H9 (cell line): Measurements from ENCODE around the gene GPS1. TPM values are rescaled to one million over a fixed set of nuclear protein-coding genes. Genes with fewer than 3 reads are reported as not detected.

ENCODE experiments used
- DNase-seq: peaks from one replicate; pipeline ENCODE4 v3.0.0-alpha.2; 2017
- H2AFZ ChIP-seq: one replicate; pipeline ENCODE4 v1.6.1; 2013; ENCODE audit warnings: mild to moderate bottlenecking, low read length, control low read depth, moderate library complexity
- H2AK5ac ChIP-seq: 2 replicates; pipeline ENCODE4 v1.6.1; 2013; ENCODE audit warnings: low read length, control low read depth, mixed read lengths; ENCODE audit not compliant: insufficient read length
- H2BK120ac ChIP-seq: one replicate; pipeline ENCODE4 v1.6.1; 2013; ENCODE audit warnings: low read depth, mild to moderate bottlenecking, low read length, control low read depth, inconsistent platforms; ENCODE audit not compliant: poor library complexity, severe bottlenecking
- H2BK12ac ChIP-seq: 2 replicates; pipeline ENCODE4 v1.6.1; 2013; ENCODE audit warnings: low read length, control low read depth, mixed read lengths, low read depth; ENCODE audit not compliant: insufficient read length
- H2BK15ac ChIP-seq: 2 replicates; pipeline ENCODE4 v1.6.1; 2013; ENCODE audit warnings: low read depth, low read length, control low read depth
- H2BK20ac ChIP-seq: one replicate; pipeline ENCODE4 v1.6.1; 2013; ENCODE audit warnings: low read depth, mild to moderate bottlenecking, low read length, control low read depth, inconsistent platforms; ENCODE audit not compliant: poor library complexity, severe bottlenecking
- H2BK5ac ChIP-seq: 2 replicates; pipeline ENCODE4 v1.6.1; 2013; ENCODE audit warnings: low read length, control low read depth, mixed read lengths; ENCODE audit not compliant: insufficient read length
- H3K14ac ChIP-seq: 2 replicates; pipeline ENCODE4 v1.6.1; 2013; ENCODE audit warnings: low read length, control low read depth; ENCODE audit not compliant: insufficient read depth
- H3K18ac ChIP-seq: 2 replicates; pipeline ENCODE4 v1.6.1; 2013; ENCODE audit warnings: low read depth, mild to moderate bottlenecking, mixed read lengths, low read length, control low read depth; ENCODE audit not compliant: insufficient read length
- H3K23ac ChIP-seq: 2 replicates; pipeline ENCODE4 v1.6.1; 2013; ENCODE audit warnings: low read length, control low read depth, mixed read lengths, low read depth; ENCODE audit not compliant: insufficient read length
- H3K23me2 ChIP-seq: 2 replicates; pipeline ENCODE4 v1.6.1; 2013; ENCODE audit warnings: low read depth, mild to moderate bottlenecking, mixed read lengths, low read length, control low read depth; ENCODE audit not compliant: insufficient read length, poor library complexity, severe bottlenecking
- H3K27ac ChIP-seq: 2 replicates; pipeline ENCODE4 v1.5.1; 2013; ENCODE audit warnings: low read length, control low read depth, mixed read lengths, low read depth; ENCODE audit not compliant: insufficient read length
- H3K27me3 ChIP-seq: 2 replicates; pipeline ENCODE4 v1.6.1; 2013; ENCODE audit warnings: low read length, control low read depth, inconsistent platforms; ENCODE audit not compliant: insufficient read depth
- H3K4ac ChIP-seq: 2 replicates; pipeline ENCODE4 v1.6.1; 2013; ENCODE audit warnings: low read depth, mild to moderate bottlenecking, control low read depth, inconsistent platforms, low read length, moderate library complexity
- H3K4me1 ChIP-seq: 2 replicates; pipeline ENCODE4 v1.6.1; 2013; ENCODE audit warnings: low read length, control low read depth, inconsistent platforms; ENCODE audit not compliant: insufficient read depth
- H3K4me2 ChIP-seq: 2 replicates; pipeline ENCODE4 v1.6.1; 2013; ENCODE audit warnings: low read length, control low read depth, mixed read lengths; ENCODE audit not compliant: insufficient read length, insufficient read depth
- H3K56ac ChIP-seq: 2 replicates; pipeline ENCODE4 v1.6.1; 2013; ENCODE audit warnings: low read depth, mild to moderate bottlenecking, mixed read lengths, low read length, control low read depth; ENCODE audit not compliant: insufficient read length
- H3K79me1 ChIP-seq: 2 replicates; pipeline ENCODE4 v1.6.1; 2013; ENCODE audit warnings: low read depth, mild to moderate bottlenecking, moderate library complexity, low read length, control low read depth, inconsistent platforms; ENCODE audit not compliant: insufficient read depth, poor library complexity, severe bottlenecking
- H3K79me2 ChIP-seq: 2 replicates; pipeline ENCODE4 v1.6.1; 2013; ENCODE audit warnings: low read length, control low read depth, inconsistent platforms; ENCODE audit not compliant: insufficient read depth
- H3K9ac ChIP-seq: 2 replicates; pipeline ENCODE4 v1.6.1; 2013; ENCODE audit warnings: low read length, control low read depth, mixed read lengths; ENCODE audit not compliant: insufficient read length; ENCODE audit errors: extremely low read depth
- H3K9me3 ChIP-seq: one replicate; pipeline ENCODE4 v1.6.1; 2013; ENCODE audit warnings: low read depth, low read length, inconsistent platforms; ENCODE audit not compliant: control insufficient read depth
- H3T11ph ChIP-seq: one replicate; pipeline ENCODE4 v1.6.1; 2013; ENCODE audit warnings: mild to moderate bottlenecking, low read length, control low read depth, inconsistent platforms
- H4K20me1 ChIP-seq: one replicate; pipeline ENCODE4 v1.6.1; 2013; ENCODE audit not compliant: control insufficient read depth, insufficient read length, insufficient read depth
- H4K5ac ChIP-seq: 2 replicates; pipeline ENCODE4 v1.6.1; 2013; ENCODE audit warnings: low read depth, mild to moderate bottlenecking, mixed read lengths, low read length, control low read depth; ENCODE audit not compliant: insufficient read length
- H4K8ac ChIP-seq: replicated peaks from 2 replicates; pipeline ENCODE4 v1.6.1; 2013; ENCODE audit warnings: low read length, control low read depth, mixed read lengths, low read depth; ENCODE audit not compliant: insufficient read length
- H4K91ac ChIP-seq: 2 replicates; pipeline ENCODE4 v1.6.1; 2013; ENCODE audit warnings: low read depth, mild to moderate bottlenecking, moderate library complexity, mixed read lengths, low read length, control low read depth; ENCODE audit not compliant: insufficient read length
- H3K27ac Mint-ChIP-seq, 3 experiments: 2 replicates in 2 of 3; 3 replicates in 1 of 3; pipeline ENCODE4 v1.8.0; 2020 to 2021; ENCODE audit warnings: mixed read lengths in 3 of 3, mild to moderate bottlenecking in 1 of 3, moderate library complexity in 1 of 3
- H3K27me3 Mint-ChIP-seq: 2 replicates; pipeline ENCODE4 v1.8.0; 2021; ENCODE audit warnings: low read depth, mild to moderate bottlenecking, moderate library complexity, mixed read lengths
- H3K36me3 Mint-ChIP-seq, 3 experiments: 2 replicates in 2 of 3; 3 replicates in 1 of 3; pipeline ENCODE4 v1.8.0; 2020 to 2021; ENCODE audit warnings: low read depth in 3 of 3, mixed read lengths in 3 of 3; ENCODE audit not compliant: insufficient read depth in 1 of 3
- H3K4me1 Mint-ChIP-seq, 2 experiments: 2 replicates each; pipeline ENCODE4 v1.8.0; 2020; ENCODE audit warnings: mixed read lengths in 2 of 2
- H3K4me3 Mint-ChIP-seq, 2 experiments: 2 replicates in 1 of 2; 3 replicates in 1 of 2; pipeline ENCODE4 v1.8.0; 2020 to 2021; ENCODE audit warnings: mild to moderate bottlenecking in 2 of 2, mixed read lengths in 2 of 2, moderate library complexity in 1 of 2
- H3K9me3 Mint-ChIP-seq, 2 experiments: 2 replicates in 1 of 2; 3 replicates in 1 of 2; pipeline ENCODE4 v1.8.0; 2020; ENCODE audit warnings: mild to moderate bottlenecking in 2 of 2, mixed read lengths in 2 of 2, moderate library complexity in 1 of 2
- WGBS: extraction: QIAGEN DNeasy Blood & Tissue Kit; methylation state at CpG from one replicate; pipeline ENCODE4 v1.1.7; 2013; ENCODE audit warnings: missing lambda C conversion rate, low lambda C conversion rate, mixed read lengths; ENCODE audit not compliant: insufficient read length; ENCODE audit errors: extremely low coverage; 5-methylcytosine and 5-hydroxymethylcytosine counted together
- total RNA-seq: library from RNA; stranded (reverse); gene quantifications from 2 replicates; pipeline ENCODE4 v1.2.1, GENCODE V29; 2021
- TF ChIP-seq, protein P1 (sequence below): fragments of 200-600 bp; sonication (generic); conservative IDR thresholded peaks from 3 replicates; pipeline ENCODE4 v1.8.0; 2021; ENCODE audit warnings: antibody characterized with exemption, mild to moderate bottlenecking

The GPS1 gene
- total RNA-seq, 1 experiment from 2014 or later, result 164 TPM

DNA sequence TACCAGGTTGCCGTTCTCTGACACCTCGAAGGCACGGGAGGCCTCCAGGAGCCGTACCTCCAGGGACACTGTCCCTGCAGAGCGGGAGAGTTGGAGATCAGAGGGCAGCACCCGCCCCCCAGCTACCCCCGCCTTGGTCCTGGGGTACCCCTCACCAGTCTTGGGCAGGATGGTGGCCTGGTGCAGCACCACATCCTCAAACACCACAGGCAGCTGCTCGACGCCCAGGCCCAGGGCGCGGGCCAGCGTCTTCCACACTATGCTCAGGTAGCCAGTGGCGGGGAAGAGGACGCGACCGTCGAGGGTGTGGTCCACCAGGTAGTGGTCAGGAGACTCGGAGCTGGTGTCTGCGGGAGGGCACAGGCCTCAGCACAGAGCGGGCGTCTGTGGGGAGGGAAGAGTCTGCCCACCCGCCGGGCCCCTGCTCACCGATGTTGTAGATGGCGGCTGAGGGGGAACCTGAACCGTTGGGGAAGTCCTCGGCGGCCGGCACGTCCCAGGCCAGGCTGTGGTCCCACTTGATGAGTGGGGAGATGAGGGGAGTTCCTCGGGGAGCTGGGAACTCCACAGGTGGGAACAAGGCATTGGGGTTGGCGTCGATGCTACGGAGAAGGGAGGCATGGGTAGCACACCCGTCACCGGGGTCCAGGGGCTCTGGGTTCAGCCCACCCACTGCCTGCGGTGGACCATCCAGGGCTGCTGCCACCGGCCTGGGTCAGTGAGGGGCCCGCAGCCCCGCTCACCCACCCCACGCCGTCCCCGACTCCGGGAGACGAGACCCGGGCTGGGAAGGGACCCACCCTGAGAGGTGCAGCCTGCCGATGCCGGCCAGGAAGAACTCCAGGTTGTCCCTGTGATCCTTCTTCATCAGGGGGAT is 36.5 kb downstream of the GPS1 start:
- no peak overlapping the region for H3K4me2 ChIP-seq
- no peak for DNase-seq
- H3K4me1 Mint-ChIP-seq, result no peaks in the 10 kb centered on the region
- H2BK5ac ChIP-seq, result no peak overlapping the region
- no peaks in the 10 kb centered on the region for H3K23me2 ChIP-seq
- no CpG with 5 or more reads among the region's 48 CpGs for WGBS
- no peaks in the 10 kb centered on the region for H3K79me2 ChIP-seq
- H3K27ac ChIP-seq, result no peak overlapping the region
- H3K18ac ChIP-seq, result no peak overlapping the region
- H3K23ac ChIP-seq, result no peak overlapping the region
- H3K56ac ChIP-seq, result no peak overlapping the region
- no peak overlapping the region for H3T11ph ChIP-seq
- no peak overlapping the region for H4K5ac ChIP-seq
- no peak overlapping the region for H4K8ac ChIP-seq
- H4K20me1 ChIP-seq, result no peaks in the 10 kb centered on the region
- no peak overlapping the region for H2AFZ ChIP-seq
- H3K14ac ChIP-seq, result no peak overlapping the region
- H3K9me3 ChIP-seq, result no peaks in the 10 kb centered on the region
- no peaks in the 10 kb centered on the region for H3K4me1 ChIP-seq
- H3K9me3 Mint-ChIP-seq, result no peaks in the 10 kb centered on the region
- TF ChIP-seq, protein P1, sequence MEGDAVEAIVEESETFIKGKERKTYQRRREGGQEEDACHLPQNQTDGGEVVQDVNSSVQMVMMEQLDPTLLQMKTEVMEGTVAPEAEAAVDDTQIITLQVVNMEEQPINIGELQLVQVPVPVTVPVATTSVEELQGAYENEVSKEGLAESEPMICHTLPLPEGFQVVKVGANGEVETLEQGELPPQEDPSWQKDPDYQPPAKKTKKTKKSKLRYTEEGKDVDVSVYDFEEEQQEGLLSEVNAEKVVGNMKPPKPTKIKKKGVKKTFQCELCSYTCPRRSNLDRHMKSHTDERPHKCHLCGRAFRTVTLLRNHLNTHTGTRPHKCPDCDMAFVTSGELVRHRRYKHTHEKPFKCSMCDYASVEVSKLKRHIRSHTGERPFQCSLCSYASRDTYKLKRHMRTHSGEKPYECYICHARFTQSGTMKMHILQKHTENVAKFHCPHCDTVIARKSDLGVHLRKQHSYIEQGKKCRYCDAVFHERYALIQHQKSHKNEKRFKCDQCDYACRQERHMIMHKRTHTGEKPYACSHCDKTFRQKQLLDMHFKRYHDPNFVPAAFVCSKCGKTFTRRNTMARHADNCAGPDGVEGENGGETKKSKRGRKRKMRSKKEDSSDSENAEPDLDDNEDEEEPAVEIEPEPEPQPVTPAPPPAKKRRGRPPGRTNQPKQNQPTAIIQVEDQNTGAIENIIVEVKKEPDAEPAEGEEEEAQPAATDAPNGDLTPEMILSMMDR, result no peak
- no peaks in the 10 kb centered on the region for H3K27me3 Mint-ChIP-seq
- no peak overlapping the region for H4K91ac ChIP-seq
- H3K27ac Mint-ChIP-seq, result peak overlapping the region in 1 of 3 experiments; percentile 77; a peak in 1 of 7 replicates
- peaks cover 24 to 75% (median 59%) of the 10 kb centered on the region in 3 experiments; a peak in 6 of 7 replicates for H3K36me3 Mint-ChIP-seq
- no peak overlapping the region for H2AK5ac ChIP-seq
- no peak overlapping the region for H2BK20ac ChIP-seq
- H2BK120ac ChIP-seq, result no peak overlapping the region
- no peaks in the 10 kb centered on the region for H3K27me3 ChIP-seq
- H3K4ac ChIP-seq, result no peak overlapping the region
- no peak overlapping the region for H2BK15ac ChIP-seq
- peaks cover 6% of the 10 kb centered on the region for H3K79me1 ChIP-seq
- no peak overlapping the region for H2BK12ac ChIP-seq
- no peak overlapping the region for H3K9ac ChIP-seq
- H3K4me3 Mint-ChIP-seq, result no peak overlapping the region; a peak in 1 of 5 replicates
